H1 (cell line): ENCODE measurements around the gene PTPN5. TPM values are rescaled to one million over a fixed set of nuclear protein-coding genes. Genes with fewer than 3 reads are reported as not detected.

Experiments
- BCL11A ChIP-seq, 2 experiments: IDR thresholded peaks; one replicate each; pipeline ENCODE4 v1.6.1; 2011; ENCODE audit warnings: low read depth in 2 of 2, low read length in 2 of 2, mild to moderate bottlenecking in 2 of 2
- CHD1 ChIP-seq: IDR thresholded peaks from 2 replicates; pipeline ENCODE4 v1.6.1; 2012; ENCODE audit warnings: low read depth, low read length, improper control_type of control experiment
- JUND ChIP-seq: IDR thresholded peaks from 2 replicates; pipeline ENCODE4 v1.6.1; 2011; ENCODE audit warnings: mild to moderate bottlenecking, improper control_type of control experiment, low read length
- KDM1A ChIP-seq: fragments of 200-600, 300-600 bp; sonication (generic); IDR thresholded peaks from 2 replicates; pipeline ENCODE4 v1.7.1; 2016; ENCODE audit warnings: mild to moderate bottlenecking, low read length, borderline replicate concordance
- SP4 ChIP-seq: IDR thresholded peaks from 2 replicates; pipeline ENCODE4 v1.6.1; 2012; ENCODE audit warnings: low read length, inconsistent platforms
- polyA plus RNA-seq, 7 experiments: library from polyadenylated mRNA; depleted of rRNA in 3 of 7; stranded (reverse) in 5 of 7; unstranded in 2 of 7; fragments of >200 nt in 5 of 7; fragments of 200-250 nt in 2 of 7; gene quantifications; 1 replicate in 5 of 7; 2 replicates in 1 of 7; 4 replicates in 1 of 7; pipeline versions ENCODE4 v1.2.1 to v1.2.3, GENCODE V29; 2011 to 2013; ENCODE audit warnings: missing spikeins in 2 of 7, mixed read lengths in 2 of 7
- total RNA-seq: library from RNA; stranded (reverse); fragmentation: NEBNext Ultra II Directional; extraction: Animal tissue kit (Norgen Biotek cat#: 25700); gene quantifications from 2 replicates; pipeline ENCODE4 v1.2.1, GENCODE V29; 2021

Gene PTPN5
- total and polyA plus RNA-seq, 2 of the 8 experiments (the other 6 are each of a cell fraction or from before 2014, with no cell fraction given): 8.4 to 12.9 TPM

DNA sequence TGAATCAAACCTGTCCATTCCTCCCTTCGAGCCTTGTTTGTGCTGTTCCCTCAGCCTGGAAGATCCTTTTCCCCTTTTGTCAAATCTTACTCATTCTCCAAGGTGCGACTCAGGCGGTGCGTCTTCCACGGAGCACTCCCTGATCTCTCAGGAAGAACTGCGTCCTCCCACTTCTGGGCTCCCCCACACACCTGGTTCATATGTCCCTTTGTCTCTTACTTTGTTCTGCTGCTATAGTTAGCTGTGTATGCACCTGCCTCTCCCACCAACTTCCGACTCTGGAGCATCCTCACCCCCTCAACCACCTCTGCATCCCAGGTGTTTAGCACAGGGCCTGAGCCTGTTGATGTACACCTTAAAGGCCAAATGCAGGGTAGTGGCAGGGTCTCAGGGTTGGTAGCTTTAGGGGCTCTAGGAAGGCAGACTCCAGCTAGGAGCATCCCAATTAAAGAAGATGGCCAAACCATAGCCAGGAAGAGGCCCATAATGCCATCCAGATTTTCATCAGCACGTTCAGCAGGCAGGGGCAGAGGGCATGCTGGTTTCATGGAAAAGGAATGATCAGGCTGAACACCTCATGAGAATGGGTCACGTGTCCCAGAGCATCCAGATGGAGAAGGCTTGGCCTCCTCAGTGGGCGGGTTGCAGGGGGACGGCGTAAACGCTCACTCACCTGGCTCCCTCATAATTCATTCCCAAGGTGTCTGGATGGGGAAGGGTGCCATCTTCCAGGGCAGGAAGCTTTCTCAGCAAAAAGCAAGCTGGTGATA is 20.1 kb downstream of the PTPN5 start (continued):
- no peak for TF ChIP-seq JUND
- no peak for TF ChIP-seq CHD1
- TF ChIP-seq BCL11A (IDR thresholded peaks at IDR 0.05; ENCODE audit: low read depth in 2 of 2, low read length in 2 of 2): no peak
- TF ChIP-seq KDM1A: no peak
- TF ChIP-seq SP4: no peak
